GM13976 (cell line): ENCODE measurements around the gene TGFBI.

Experiments
- DNase-seq: peaks from one replicate; pipeline ENCODE4 v3.0.0; 2012; ENCODE audit warnings: low spot score
- in situ Hi-C: fragments of 300-500 bp; cut with MboI; formaldehyde crosslinking; loops from one replicate; pipeline ENCODE4 v1.12.0; 2022; ENCODE audit warnings: low sequenced_read_pairs, mixed read lengths, inconsistent platforms; ENCODE audit not compliant: unreplicated experiment
- TF ChIP-seq, protein P1 (sequence below): IDR thresholded peaks from 2 replicates; pipeline ENCODE4 v1.5.1; 2012; ENCODE audit warnings: borderline replicate concordance, mild to moderate bottlenecking; ENCODE audit not compliant: insufficient read depth; ENCODE audit errors: extremely low read depth, missing control alignments, control extremely low read depth

Gene TGFBI

DNA sequence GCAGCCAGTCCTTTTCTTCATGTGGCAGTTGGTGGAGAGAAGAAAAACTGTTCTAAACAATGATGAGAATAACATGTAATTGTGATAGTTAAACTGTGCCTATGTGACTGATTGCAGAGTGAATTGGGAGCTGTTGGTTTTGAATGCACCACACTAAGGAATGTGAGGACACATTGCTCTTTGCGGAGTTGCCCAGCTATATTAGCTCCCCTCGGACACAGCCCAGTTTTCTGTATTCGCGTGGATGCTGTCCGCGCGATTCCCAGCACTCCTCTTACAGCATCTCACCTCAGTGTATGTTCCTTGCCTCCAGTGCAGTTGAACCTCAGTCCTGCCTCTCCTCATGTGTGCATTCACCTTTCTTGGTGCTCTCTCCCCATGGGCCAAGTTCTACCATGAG, 32.2 kb downstream of the TGFBI start:
- in situ Hi-C loops = no loop called here
- TF ChIP-seq, protein P1, sequence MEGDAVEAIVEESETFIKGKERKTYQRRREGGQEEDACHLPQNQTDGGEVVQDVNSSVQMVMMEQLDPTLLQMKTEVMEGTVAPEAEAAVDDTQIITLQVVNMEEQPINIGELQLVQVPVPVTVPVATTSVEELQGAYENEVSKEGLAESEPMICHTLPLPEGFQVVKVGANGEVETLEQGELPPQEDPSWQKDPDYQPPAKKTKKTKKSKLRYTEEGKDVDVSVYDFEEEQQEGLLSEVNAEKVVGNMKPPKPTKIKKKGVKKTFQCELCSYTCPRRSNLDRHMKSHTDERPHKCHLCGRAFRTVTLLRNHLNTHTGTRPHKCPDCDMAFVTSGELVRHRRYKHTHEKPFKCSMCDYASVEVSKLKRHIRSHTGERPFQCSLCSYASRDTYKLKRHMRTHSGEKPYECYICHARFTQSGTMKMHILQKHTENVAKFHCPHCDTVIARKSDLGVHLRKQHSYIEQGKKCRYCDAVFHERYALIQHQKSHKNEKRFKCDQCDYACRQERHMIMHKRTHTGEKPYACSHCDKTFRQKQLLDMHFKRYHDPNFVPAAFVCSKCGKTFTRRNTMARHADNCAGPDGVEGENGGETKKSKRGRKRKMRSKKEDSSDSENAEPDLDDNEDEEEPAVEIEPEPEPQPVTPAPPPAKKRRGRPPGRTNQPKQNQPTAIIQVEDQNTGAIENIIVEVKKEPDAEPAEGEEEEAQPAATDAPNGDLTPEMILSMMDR = no peak
- no peak for DNase-seq

DNA sequence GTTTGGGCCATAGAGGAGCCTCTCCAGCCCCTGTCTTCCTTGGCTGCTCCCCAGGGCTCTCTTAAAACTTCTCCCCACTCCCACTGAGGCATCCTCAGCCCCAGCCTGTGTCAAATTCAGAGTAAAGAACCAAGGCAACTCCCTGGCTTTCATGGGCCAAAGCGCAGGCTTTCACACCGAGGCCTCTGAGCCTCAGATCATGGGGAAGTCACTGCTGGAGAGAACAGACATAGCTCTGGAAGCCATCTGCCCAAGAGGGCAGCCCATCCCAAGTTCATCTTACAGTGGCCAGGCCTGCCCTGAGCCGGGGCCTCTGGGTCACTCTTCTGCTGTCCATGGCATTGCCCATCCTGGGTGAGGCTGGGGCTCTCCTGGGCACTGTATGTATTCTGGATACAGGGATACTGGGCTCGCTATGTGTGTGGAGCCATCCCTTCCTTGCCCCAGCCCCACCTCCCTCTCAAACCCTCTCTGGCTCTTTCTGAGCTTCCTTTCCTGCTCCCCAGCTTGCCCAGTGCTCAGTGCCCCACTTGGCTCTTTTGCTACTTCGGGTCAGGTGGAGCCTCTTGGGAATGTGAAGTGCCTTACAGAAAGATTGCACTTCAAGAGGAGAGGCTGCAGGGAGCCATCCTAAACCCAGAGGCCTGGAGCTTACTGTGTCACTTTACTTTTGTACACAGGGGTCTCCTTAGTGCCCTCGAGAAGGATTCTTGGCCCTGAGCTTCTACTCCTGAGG, 33.0 kb downstream of the TGFBI start:
- no peak for DNase-seq
- in situ Hi-C loops = no loop called here
- TF ChIP-seq, protein P1 = no peak

DNA sequence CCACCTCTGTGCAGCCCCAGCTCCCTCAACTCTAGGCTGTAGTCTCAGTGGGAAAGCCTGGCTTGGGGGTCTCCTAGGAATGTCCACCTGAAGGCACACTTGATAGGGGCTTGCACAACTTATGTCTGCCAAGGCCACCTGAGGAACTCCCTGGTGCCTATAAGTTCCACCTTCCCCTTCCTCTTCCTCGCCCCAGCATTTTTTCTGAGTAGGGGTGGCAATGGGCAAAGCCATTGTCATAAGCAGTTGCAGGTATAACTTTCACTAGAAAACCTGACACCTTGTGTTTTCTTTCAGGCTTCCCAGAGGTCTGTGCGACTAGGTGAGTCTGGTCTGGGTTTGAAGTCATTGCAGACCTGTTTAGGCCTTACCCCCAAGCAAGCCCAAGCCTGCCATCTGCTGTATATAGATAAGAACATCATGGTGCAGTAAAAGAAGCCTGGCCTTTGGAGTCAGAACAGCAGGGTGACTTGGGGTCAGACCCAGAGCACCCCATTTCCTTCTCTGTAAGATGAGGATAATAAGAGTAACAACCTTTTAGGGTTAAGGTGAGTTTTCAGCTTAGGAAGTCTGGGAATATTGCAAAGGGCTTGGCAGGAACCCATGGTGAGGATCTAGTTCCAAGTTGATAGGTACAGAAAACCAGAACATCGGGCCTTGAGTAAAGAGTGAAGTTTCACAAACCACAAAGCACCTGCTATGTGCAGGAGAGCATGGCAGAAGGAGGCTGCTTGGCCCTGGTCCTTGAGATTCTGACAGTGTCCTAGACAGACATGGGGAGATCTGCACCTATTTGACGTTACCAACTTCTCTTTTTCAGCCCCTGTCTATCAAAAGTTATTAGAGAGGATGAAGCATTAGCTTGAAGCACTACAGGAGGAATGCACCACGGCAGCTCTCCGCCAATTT, 33.8 kb downstream of the TGFBI start:
- in situ Hi-C loops = no loop called here
- DNase-seq = peak; percentile 30
- TF ChIP-seq, protein P1 = no peak

DNA sequence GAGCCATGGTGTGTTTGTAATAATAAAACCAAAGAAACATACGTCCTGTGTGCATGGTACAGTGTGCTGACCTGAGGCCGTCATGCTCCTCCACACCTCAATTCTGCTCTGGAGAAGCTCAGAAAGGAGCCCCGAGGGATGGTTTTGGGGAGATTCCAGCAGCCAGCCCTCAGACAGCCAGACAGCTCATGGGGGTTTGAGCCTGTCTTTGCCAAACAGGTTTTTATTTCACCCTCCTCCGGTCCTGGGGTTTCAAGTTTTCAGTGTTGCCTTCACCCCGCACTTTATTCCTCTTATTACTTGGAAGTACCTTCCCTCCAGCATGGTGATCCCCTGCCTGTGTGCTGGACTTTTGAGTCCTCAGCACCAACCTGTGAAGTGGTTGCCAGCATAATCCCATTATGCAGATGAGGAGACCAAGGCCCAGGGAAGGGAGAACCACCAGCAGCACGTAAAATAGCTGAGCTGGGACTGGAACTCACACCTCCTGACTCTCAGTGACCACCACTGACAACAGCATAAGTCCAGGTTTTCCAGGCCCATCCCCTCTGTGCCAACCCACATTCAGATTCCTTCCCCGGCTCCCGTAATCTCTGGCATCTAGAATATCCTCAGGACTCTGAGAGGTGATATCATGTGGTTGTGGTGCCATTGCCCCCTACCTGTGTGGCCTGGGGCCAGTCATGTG, 35.1 kb downstream of the TGFBI start:
- in situ Hi-C loops = no loop called here
- no peak for DNase-seq
- TF ChIP-seq, protein P1 = no peak

DNA sequence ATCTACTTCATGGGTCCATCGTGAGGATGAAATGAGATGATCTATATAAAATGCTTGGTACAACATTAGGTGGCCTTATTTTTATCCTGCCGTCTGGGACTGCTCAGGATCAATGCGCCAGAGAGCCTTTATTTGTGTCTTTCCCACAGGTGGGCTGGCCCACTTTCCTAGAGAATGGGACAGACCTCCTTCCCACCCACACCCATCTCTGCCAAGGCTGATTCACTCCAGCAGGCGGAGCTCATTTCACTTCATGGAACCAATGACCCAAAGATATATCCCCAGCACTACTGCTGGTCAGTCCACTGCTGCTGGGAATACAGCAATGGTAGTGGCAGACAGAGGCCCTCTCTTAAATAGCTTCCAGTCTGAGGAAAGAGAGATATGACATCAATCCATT, 35.7 kb downstream of the TGFBI start:
- in situ Hi-C loops = no loop called here

DNA sequence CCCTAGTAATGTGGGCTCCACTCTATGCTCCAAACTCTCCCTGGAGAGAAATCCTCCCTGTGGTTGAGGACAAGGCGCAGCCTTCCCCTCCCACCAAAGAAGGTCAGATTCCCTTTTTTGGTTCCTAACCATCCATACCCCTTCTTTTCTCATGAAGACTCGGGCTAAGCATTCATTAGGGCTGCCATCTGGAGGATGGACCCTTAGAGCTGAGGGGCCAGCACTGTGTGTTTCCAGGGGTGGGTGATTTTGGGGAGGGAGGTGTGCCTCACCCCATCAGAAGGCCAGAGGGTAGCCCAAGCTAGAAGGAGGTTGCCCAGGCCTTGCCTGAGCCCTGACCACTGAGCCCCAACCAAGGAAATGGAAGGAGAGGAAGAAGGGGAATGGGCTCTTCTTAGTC, 36.8 kb downstream of the TGFBI start:
- no peak for DNase-seq
- TF ChIP-seq, protein P1 = no peak
- in situ Hi-C loops = no loop called here

More for the DNA sequence above, 35.7 kb downstream of the TGFBI start:
- TF ChIP-seq, protein P1 = no peak
- no peak for DNase-seq
